Prostate gland (tissue), 2 donors: ENCODE data around the gene RNF14.

Experiments used
- POLR2AphosphoS5 ChIP-seq: sonication (generic); formaldehyde crosslinking; IDR thresholded peaks from one replicate; pipeline ENCODE4 v1.6.1; 2017; ENCODE audit warnings: antibody characterized with exemption
- TF ChIP-seq, protein P1 (sequence below), 4 experiments: fragments of 200-600 bp in 2 of 4; fragments of 450-650 bp in 2 of 4; sonication (generic) in 2 of 4; IDR thresholded peaks; 1 replicate in 3 of 4; 2 replicates in 1 of 4; pipeline ENCODE4 v1.5.1; 2016 to 2019; ENCODE audit warnings: antibody characterized with exemption in 4 of 4, mild to moderate bottlenecking in 2 of 4, moderate library complexity in 2 of 4

DNA sequence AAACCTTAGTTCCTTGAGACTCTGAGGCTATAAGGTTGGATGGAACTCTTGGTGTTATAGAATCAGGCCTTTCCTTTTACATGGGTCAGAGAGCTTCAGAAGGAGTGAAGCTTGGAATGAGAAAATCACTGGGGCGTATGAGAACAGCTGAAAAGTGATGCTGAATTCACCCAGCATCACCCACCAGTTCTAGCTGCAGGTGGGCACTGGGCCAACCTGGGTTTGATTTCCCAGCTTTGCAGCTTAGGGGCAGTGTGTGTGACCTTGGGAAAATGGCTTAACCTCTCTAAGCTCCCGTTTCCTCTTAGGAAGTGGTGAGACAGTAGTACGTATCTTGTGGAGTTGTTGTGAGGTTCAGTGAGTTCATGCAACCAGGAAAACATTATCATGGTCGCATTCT is 21.6 kb upstream of the RNF14 start:
- no peak for TF ChIP-seq POLR2AphosphoS5
- TF ChIP-seq, protein P1, sequence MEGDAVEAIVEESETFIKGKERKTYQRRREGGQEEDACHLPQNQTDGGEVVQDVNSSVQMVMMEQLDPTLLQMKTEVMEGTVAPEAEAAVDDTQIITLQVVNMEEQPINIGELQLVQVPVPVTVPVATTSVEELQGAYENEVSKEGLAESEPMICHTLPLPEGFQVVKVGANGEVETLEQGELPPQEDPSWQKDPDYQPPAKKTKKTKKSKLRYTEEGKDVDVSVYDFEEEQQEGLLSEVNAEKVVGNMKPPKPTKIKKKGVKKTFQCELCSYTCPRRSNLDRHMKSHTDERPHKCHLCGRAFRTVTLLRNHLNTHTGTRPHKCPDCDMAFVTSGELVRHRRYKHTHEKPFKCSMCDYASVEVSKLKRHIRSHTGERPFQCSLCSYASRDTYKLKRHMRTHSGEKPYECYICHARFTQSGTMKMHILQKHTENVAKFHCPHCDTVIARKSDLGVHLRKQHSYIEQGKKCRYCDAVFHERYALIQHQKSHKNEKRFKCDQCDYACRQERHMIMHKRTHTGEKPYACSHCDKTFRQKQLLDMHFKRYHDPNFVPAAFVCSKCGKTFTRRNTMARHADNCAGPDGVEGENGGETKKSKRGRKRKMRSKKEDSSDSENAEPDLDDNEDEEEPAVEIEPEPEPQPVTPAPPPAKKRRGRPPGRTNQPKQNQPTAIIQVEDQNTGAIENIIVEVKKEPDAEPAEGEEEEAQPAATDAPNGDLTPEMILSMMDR (IDR thresholded peaks at IDR 0.05), result no peak
